Liver (tissue), 9 donors: Measurements from ENCODE around the gene TJP1. TPM values are rescaled to one million over a fixed set of nuclear protein-coding genes. Genes with fewer than 3 reads are reported as not detected.

Experiments used
- DNase-seq: peaks from one replicate; pipeline ENCODE4 v3.0.0-alpha.2; 2017; ENCODE audit warnings: low spot score
- H3K27ac ChIP-seq, 2 donors: one replicate each; pipeline ENCODE4 v1.7.0; 2013; ENCODE audit warnings: inconsistent platforms in 2 of 2, low read length in 2 of 2, control low read depth in 1 of 2, low read depth in 1 of 2, mild to moderate bottlenecking in 1 of 2
- H3K27me3 ChIP-seq, 4 donors: one replicate each; pipeline versions ENCODE4 v1.6.1 to v1.7.0; 2013; ENCODE audit warnings: low read length in 3 of 4, inconsistent platforms in 1 of 4, mild to moderate bottlenecking in 1 of 4, moderate library complexity in 1 of 4; ENCODE audit not compliant: control insufficient read depth in 4 of 4, insufficient read depth in 4 of 4
- H3K36me3 ChIP-seq, 4 donors: one replicate each; pipeline versions ENCODE4 v1.6.1 to v1.7.0; 2013; ENCODE audit warnings: low read length in 3 of 4, mild to moderate bottlenecking in 3 of 4, low read depth in 1 of 4, moderate library complexity in 1 of 4; ENCODE audit not compliant: control insufficient read depth in 4 of 4, insufficient read depth in 3 of 4
- H3K4me1 ChIP-seq, 4 donors: one replicate each; pipeline versions ENCODE4 v1.6.1 to v1.7.0; 2013; ENCODE audit warnings: low read length in 3 of 4, mild to moderate bottlenecking in 3 of 4, moderate library complexity in 1 of 4; ENCODE audit not compliant: control insufficient read depth in 4 of 4, insufficient read depth in 4 of 4
- H3K4me3 ChIP-seq, 3 donors: one replicate each; pipeline versions ENCODE4 v1.6.1 to v1.7.0; 2013; ENCODE audit warnings: low read length in 3 of 3, control low read depth in 1 of 3, low read depth in 1 of 3, mild to moderate bottlenecking in 1 of 3
- H3K9ac ChIP-seq, 2 donors: one replicate each; pipeline ENCODE4 v1.7.0; 2013; ENCODE audit warnings: low read length in 2 of 2, mild to moderate bottlenecking in 2 of 2, moderate library complexity in 2 of 2, control low read depth in 1 of 2, low read depth in 1 of 2
- H3K9me3 ChIP-seq, 4 donors: one replicate each; pipeline versions ENCODE4 v1.6.1 to v1.7.0; 2013; ENCODE audit warnings: low read length in 3 of 4; ENCODE audit not compliant: control insufficient read depth in 4 of 4
- ATF3 ChIP-seq: IDR thresholded peaks from 2 replicates; pipeline ENCODE4 v1.6.1; 2016; ENCODE audit warnings: antibody characterized with exemption
- CTCF ChIP-seq: fragments of 150-350 bp; IDR thresholded peaks from 2 replicates; pipeline ENCODE4 v1.5.1; 2017; ENCODE audit warnings: improper control_type of control experiment, low read depth, low read length; ENCODE audit not compliant: missing input control
- EGR1 ChIP-seq, 2 donors: IDR thresholded peaks; 2 replicates each; pipeline ENCODE4 v1.6.1; 2016 to 2018; ENCODE audit warnings: antibody characterized with exemption in 2 of 2, low read depth in 2 of 2
- FOXA1 ChIP-seq: IDR thresholded peaks from 2 replicates; pipeline ENCODE4 v1.6.1; 2016; ENCODE audit warnings: antibody characterized with exemption
- FOXA2 ChIP-seq: IDR thresholded peaks from 2 replicates; pipeline ENCODE4 v1.6.1; 2016; ENCODE audit warnings: antibody characterized with exemption
- GABPA ChIP-seq, 2 donors: IDR thresholded peaks in 1 of 2; conservative IDR thresholded peaks in 1 of 2; 2 replicates each; pipeline ENCODE4 v1.6.1; 2016; ENCODE audit warnings: antibody characterized with exemption in 2 of 2, mild to moderate bottlenecking in 1 of 2, moderate library complexity in 1 of 2
- HNF4A ChIP-seq, 2 donors: conservative IDR thresholded peaks; 2 replicates each; pipeline ENCODE4 v1.6.1; 2016; ENCODE audit warnings: antibody characterized with exemption in 2 of 2, mild to moderate bottlenecking in 2 of 2
- HNF4G ChIP-seq: IDR thresholded peaks from 2 replicates; pipeline ENCODE4 v1.6.1; 2016; ENCODE audit warnings: antibody characterized with exemption
- JUND ChIP-seq, 2 donors: IDR thresholded peaks; 2 replicates each; pipeline ENCODE4 v1.6.1; 2016; ENCODE audit warnings: antibody characterized with exemption in 2 of 2
- MAX ChIP-seq: IDR thresholded peaks from 2 replicates; pipeline ENCODE4 v1.6.1; 2016; ENCODE audit warnings: antibody characterized with exemption
- NR2F2 ChIP-seq: IDR thresholded peaks from 2 replicates; pipeline ENCODE4 v1.6.1; 2016; ENCODE audit warnings: antibody characterized with exemption
- RAD21 ChIP-seq, 2 donors: IDR thresholded peaks; 2 replicates each; pipeline ENCODE4 v1.6.1; 2016; ENCODE audit warnings: antibody characterized with exemption in 2 of 2, mild to moderate bottlenecking in 2 of 2
- REST ChIP-seq: IDR thresholded peaks from 2 replicates; pipeline ENCODE4 v1.6.1; 2016; ENCODE audit warnings: antibody characterized with exemption, mild to moderate bottlenecking
- RXRA ChIP-seq, 2 donors: IDR thresholded peaks; 2 replicates each; pipeline ENCODE4 v1.6.1; 2017 to 2018; ENCODE audit warnings: antibody characterized with exemption in 2 of 2, mild to moderate bottlenecking in 1 of 2
- TAF1 ChIP-seq: conservative IDR thresholded peaks from 2 replicates; pipeline ENCODE4 v1.6.1; 2016; ENCODE audit warnings: antibody characterized with exemption, mild to moderate bottlenecking
- YY1 ChIP-seq: IDR thresholded peaks from 2 replicates; pipeline ENCODE4 v1.6.1; 2016; ENCODE audit warnings: antibody characterized with exemption, mild to moderate bottlenecking
- ZBTB33 ChIP-seq: IDR thresholded peaks from 2 replicates; pipeline ENCODE4 v1.6.1; 2016; ENCODE audit warnings: antibody characterized with exemption
- WGBS: extraction: QIAGEN DNeasy Blood & Tissue Kit; methylation state at CpG from one replicate; pipeline ENCODE4 v1.1.7; 2013; 5-methylcytosine and 5-hydroxymethylcytosine counted together
- polyA plus RNA-seq, 2 donors: library from polyadenylated mRNA; stranded (reverse) in 1 of 2; unstranded in 1 of 2; fragments of 200-250 nt in 1 of 2; fragments of >200 nt in 1 of 2; fragmentation: Nextera tagmentation in 1 of 2; extraction: Ambion mirVana in 1 of 2; gene quantifications; one replicate each; pipeline versions ENCODE4 v1.2.1 to v1.2.3, GENCODE V29; 2013 to 2015
- total RNA-seq, 2 donors: library from RNA; depleted of rRNA; stranded (reverse); fragments of >200 nt; gene quantifications; one replicate each; pipeline ENCODE4 v1.2.3, GENCODE V29; 2014
- donor health status: healthy.
- donor health status: healthy.
- donor health status: healthy.
- donor health status: healthy.
- donor health status: healthy.

Gene TJP1
- total and polyA plus RNA-seq, 4 donors, result 12.6 to 40.4 (median 16.9) TPM

- no peak for DNase-seq
- 95% methylated on average over 1 of the region's 1 CpG for WGBS
- no peak overlapping the region for H3K9ac ChIP-seq
- TF ChIP-seq NR2F2, result no peak
- no peak for TF ChIP-seq FOXA1
- TF ChIP-seq ZBTB33, result no peak
- TF ChIP-seq GABPA (IDR thresholded peaks at IDR 0.05 in 1 of 2, conservative IDR thresholded peaks at IDR 0.05 in 1 of 2), result no peak
- peak; percentile 62 to 80 for TF ChIP-seq RAD21 (IDR thresholded peaks at IDR 0.05)
- TF ChIP-seq MAX, result no peak
- no peak for TF ChIP-seq RXRA (IDR thresholded peaks at IDR 0.05)
- TF ChIP-seq REST, result no peak
- no peak for TF ChIP-seq JUND (IDR thresholded peaks at IDR 0.05)
- TF ChIP-seq HNF4G, result no peak
- TF ChIP-seq ATF3, result no peak
- TF ChIP-seq CTCF, result peak; percentile 32
- TF ChIP-seq TAF1, result no peak
- no peak for TF ChIP-seq EGR1 (IDR thresholded peaks at IDR 0.05; ENCODE audit: low read depth in 2 of 2)
- TF ChIP-seq YY1, result no peak
- TF ChIP-seq HNF4A (conservative IDR thresholded peaks at IDR 0.05), result no peak
- no peak overlapping the region for H3K27ac ChIP-seq
- H3K9me3 ChIP-seq, result no peaks in the 10 kb centered on the region
- H3K4me3 ChIP-seq, result no peak overlapping the region
- no peaks in the 10 kb centered on the region for H3K27me3 ChIP-seq
- peaks cover 0 to 4% (median 0%) of the 10 kb centered on the region in 4 donors for H3K4me1 ChIP-seq
- H3K36me3 ChIP-seq, result peaks cover 0 to 22% (median 8%) of the 10 kb centered on the region in 4 donors
Observed at GRCh38 chr15:29740692-29741311, 81.5 kb downstream of the TJP1 start.

- Histone ChIP-seq H3K9me3 (no peaks in the 10 kb centered on the region), H3K9ac (no peak overlapping the region), H3K4me3 (no peak overlapping the region), H3K36me3 (peaks cover 3 to 22% (median 12%) of the 10 kb centered on the region in 4 donors), H3K27me3 (no peaks in the 10 kb centered on the region), H3K27ac (no peak overlapping the region), H3K4me1 (peaks cover 0 to 11% (median 8%) of the 10 kb centered on the region in 4 donors)
- no peak for DNase-seq
- WGBS, result 93% methylated on average over 2 of the region's 2 CpGs
- TF ChIP-seq NR2F2 (peak; percentile 50), FOXA2 (no peak), ZBTB33 (no peak), JUND (IDR thresholded peaks at IDR 0.05) (peak; percentile 14 to 88), RXRA (IDR thresholded peaks at IDR 0.05) (peak in 1 of 2 donors; percentile 26), YY1 (no peak), EGR1 (IDR thresholded peaks at IDR 0.05; ENCODE audit: low read depth in 2 of 2) (no peak), CTCF (no peak)
Observed at GRCh38 chr15:29736744-29737020, 85.6 kb downstream of the TJP1 start.
